Osteoblast (primary cell): ENCODE measurements around the gene STARD10. TPM values are rescaled to one million over a fixed set of nuclear protein-coding genes. Genes with fewer than 3 reads are reported as not detected.

Experiments
- DNase-seq: peaks from one replicate; pipeline ENCODE4 v3.0.0; 2011; ENCODE audit warnings: low spot score, mixed read lengths; ENCODE audit not compliant: insufficient read length; ENCODE audit errors: missing footprints
- H2AFZ ChIP-seq: 2 replicates; pipeline ENCODE4 v1.6.0; 2011; ENCODE audit warnings: mild to moderate bottlenecking, low read length
- H3K27ac ChIP-seq: 2 replicates; pipeline ENCODE4 v1.5.1; 2011; ENCODE audit warnings: mild to moderate bottlenecking, low read depth, low read length, moderate library complexity
- H3K27me3 ChIP-seq: 2 replicates; pipeline ENCODE4 v1.6.0; 2012; ENCODE audit warnings: mild to moderate bottlenecking, control low read depth, inconsistent platforms, low read length, moderate library complexity; ENCODE audit not compliant: insufficient read depth
- H3K36me3 ChIP-seq: 2 replicates; pipeline ENCODE4 v1.5.1; 2011; ENCODE audit warnings: mild to moderate bottlenecking, low read length, control low read depth, moderate library complexity; ENCODE audit not compliant: insufficient read depth
- H3K4me1 ChIP-seq: 2 replicates; pipeline ENCODE4 v1.5.1; 2011; ENCODE audit warnings: mild to moderate bottlenecking, low read length, control low read depth, moderate library complexity; ENCODE audit not compliant: insufficient read depth
- H3K4me2 ChIP-seq: 2 replicates; pipeline ENCODE4 v1.6.0; 2011; ENCODE audit warnings: mild to moderate bottlenecking, low read length; ENCODE audit not compliant: insufficient read depth
- H3K4me3 ChIP-seq: fragments of 200-600 bp; sonication (generic); 3 replicates; pipeline ENCODE4 v1.5.1; 2012; ENCODE audit warnings: mild to moderate bottlenecking, low read length, inconsistent platforms; ENCODE audit not compliant: insufficient read depth
- H3K79me2 ChIP-seq: 2 replicates; pipeline ENCODE4 v1.6.0; 2012; ENCODE audit warnings: mild to moderate bottlenecking, low read length, control low read depth, inconsistent platforms; ENCODE audit not compliant: insufficient read depth
- H3K9me3 ChIP-seq: 2 replicates; pipeline ENCODE4 v1.5.1; 2011; ENCODE audit warnings: low read depth, low read length, control low read depth
- H4K20me1 ChIP-seq: 2 replicates; pipeline ENCODE4 v1.6.0; 2012; ENCODE audit warnings: mild to moderate bottlenecking, low read length, control low read depth; ENCODE audit not compliant: insufficient read depth
- total RNA-seq: library from RNA; depleted of rRNA; stranded (reverse); fragments of >200 nt; gene quantifications from 2 replicates; pipeline ENCODE4 v1.2.3, GENCODE V29; 2012
- TF ChIP-seq, protein P1 (sequence below): IDR thresholded peaks from 2 replicates; pipeline ENCODE4 v1.5.1; 2011; ENCODE audit warnings: mild to moderate bottlenecking, low read depth, low read length, moderate library complexity; ENCODE audit errors: extremely low read depth

The STARD10 gene
- total RNA-seq, 1 donor = 25.7 TPM

DNA sequence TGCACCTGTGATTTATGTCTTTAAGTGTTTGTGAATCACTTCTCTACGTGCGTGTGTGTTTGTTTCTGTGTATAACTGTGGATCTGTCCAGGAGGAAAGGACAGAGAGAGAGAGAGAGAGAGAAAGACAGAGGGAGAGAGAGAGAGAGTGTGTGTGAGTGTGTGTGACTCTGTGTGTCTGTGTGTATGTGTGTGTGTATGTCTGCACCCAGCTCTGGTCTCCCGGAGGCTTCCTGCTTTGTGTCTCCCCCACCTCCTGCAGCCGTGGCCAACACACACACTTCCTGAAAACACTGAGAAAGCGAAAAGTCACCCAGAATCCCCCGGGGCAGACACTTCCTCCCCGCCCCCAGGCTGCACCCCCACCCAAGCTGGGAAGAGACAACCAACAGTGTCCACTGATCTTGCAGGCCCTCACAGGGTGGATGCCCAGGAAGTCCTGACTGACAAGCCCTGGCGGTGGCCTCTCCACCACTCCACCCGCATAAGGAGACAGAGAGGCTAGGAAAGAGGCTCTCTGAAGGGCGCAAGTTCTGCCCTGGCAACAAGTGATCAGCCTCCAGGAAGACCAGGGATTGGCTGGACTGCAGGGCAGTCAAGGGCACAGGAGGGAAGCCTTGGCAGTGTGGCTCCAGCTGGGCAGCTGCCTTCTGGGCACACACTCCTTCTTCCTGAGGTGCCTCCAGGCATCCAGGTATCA lies 71.6 kb downstream of the STARD10 start:
- TF ChIP-seq, protein P1, sequence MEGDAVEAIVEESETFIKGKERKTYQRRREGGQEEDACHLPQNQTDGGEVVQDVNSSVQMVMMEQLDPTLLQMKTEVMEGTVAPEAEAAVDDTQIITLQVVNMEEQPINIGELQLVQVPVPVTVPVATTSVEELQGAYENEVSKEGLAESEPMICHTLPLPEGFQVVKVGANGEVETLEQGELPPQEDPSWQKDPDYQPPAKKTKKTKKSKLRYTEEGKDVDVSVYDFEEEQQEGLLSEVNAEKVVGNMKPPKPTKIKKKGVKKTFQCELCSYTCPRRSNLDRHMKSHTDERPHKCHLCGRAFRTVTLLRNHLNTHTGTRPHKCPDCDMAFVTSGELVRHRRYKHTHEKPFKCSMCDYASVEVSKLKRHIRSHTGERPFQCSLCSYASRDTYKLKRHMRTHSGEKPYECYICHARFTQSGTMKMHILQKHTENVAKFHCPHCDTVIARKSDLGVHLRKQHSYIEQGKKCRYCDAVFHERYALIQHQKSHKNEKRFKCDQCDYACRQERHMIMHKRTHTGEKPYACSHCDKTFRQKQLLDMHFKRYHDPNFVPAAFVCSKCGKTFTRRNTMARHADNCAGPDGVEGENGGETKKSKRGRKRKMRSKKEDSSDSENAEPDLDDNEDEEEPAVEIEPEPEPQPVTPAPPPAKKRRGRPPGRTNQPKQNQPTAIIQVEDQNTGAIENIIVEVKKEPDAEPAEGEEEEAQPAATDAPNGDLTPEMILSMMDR = no peak
- Histone ChIP-seq H2AFZ (peak overlapping the region; percentile 95), H3K27me3 (no peaks in the 10 kb centered on the region), H3K36me3 (peaks cover 8% of the 10 kb centered on the region), H3K9me3 (no peaks in the 10 kb centered on the region), H3K79me2 (peaks cover 86% of the 10 kb centered on the region), H3K4me2 (peak overlapping the region; percentile 100), H4K20me1 (peaks cover 39% of the 10 kb centered on the region), H3K4me3 (peak overlapping the region; percentile 85), H3K27ac (peak overlapping the region; percentile 78), H3K4me1 (peaks cover 39% of the 10 kb centered on the region)
- peak; percentile 99 for DNase-seq

DNA sequence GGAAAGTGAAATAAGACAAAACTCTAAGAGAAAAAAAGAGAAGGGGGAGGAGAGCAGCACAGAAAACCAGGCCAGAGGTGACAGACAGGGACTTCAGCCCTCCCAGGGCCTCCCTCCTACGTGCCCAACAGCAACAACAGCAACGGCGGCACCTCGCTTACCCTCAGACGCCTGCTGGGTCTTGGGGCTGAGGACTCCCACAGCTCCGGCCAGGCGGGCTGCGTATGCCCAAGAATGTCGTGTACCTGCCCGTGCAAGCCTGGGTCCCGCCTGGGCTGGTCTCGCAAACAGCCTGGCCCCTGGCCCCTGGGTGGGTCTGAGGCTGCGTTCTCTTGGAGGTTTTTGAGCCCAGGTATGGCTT lies 72.2 kb downstream of the STARD10 start:
- peak; percentile 83 for DNase-seq
- peaks cover 45% of the 10 kb centered on the region for H4K20me1 ChIP-seq
- no peaks in the 10 kb centered on the region for H3K9me3 ChIP-seq
- no peaks in the 10 kb centered on the region for H3K27me3 ChIP-seq
- H3K79me2 ChIP-seq = peaks cover 88% of the 10 kb centered on the region
- H3K4me3 ChIP-seq = peak overlapping the region; percentile 85
- peak overlapping the region; percentile 78 for H3K27ac ChIP-seq
- peak overlapping the region; percentile 95 for H2AFZ ChIP-seq
- peak overlapping the region; percentile 100 for H3K4me2 ChIP-seq
- H3K36me3 ChIP-seq = peaks cover 9% of the 10 kb centered on the region
- TF ChIP-seq, protein P1 = no peak
- peaks cover 39% of the 10 kb centered on the region for H3K4me1 ChIP-seq

GRCh38 chr11:72721276-72721675 lies 72.6 kb downstream of the STARD10 start:
- Histone ChIP-seq H3K79me2 (peaks cover 92% of the 10 kb centered on the region), H3K27me3 (no peaks in the 10 kb centered on the region), H3K4me3 (peak overlapping the region; percentile 85), H3K9me3 (no peaks in the 10 kb centered on the region), H3K4me2 (peak overlapping the region; percentile 100), H3K4me1 (peaks cover 39% of the 10 kb centered on the region), H3K36me3 (peaks cover 13% of the 10 kb centered on the region), H4K20me1 (peaks cover 49% of the 10 kb centered on the region), H2AFZ (peak overlapping the region; percentile 95), H3K27ac (peak overlapping the region; percentile 78)
- TF ChIP-seq, protein P1 = no peak
- DNase-seq = peak; percentile 77

DNA sequence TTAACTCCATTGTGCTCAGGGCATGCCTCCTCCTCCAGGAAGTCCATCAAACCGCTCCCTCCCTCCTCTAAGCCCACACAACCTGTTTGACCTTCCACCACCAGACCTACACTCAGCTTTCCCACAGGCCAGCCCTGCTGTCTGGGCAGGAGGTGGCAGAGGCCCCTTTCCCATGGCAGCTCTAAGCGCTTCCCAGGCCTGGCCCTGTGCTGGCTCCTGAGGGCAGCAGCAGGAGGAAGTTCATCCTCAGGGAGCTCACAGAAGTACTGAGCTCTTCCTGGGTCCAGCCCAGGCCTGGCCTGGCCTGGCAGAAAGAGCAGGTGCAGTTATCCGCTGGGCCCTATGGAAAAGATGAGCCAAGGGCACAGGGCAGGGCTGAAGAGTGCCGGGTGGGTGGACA lies 73.1 kb downstream of the STARD10 start:
- H4K20me1 ChIP-seq = peaks cover 51% of the 10 kb centered on the region
- H3K27ac ChIP-seq = peak overlapping the region; percentile 78
- H2AFZ ChIP-seq = no peak overlapping the region
- H3K79me2 ChIP-seq = peaks cover 94% of the 10 kb centered on the region
- peak overlapping the region; percentile 100 for H3K4me2 ChIP-seq
- no peak for DNase-seq
- H3K4me3 ChIP-seq = peak overlapping the region; percentile 85
- peaks cover 13% of the 10 kb centered on the region for H3K36me3 ChIP-seq
- no peaks in the 10 kb centered on the region for H3K27me3 ChIP-seq
- peaks cover 39% of the 10 kb centered on the region for H3K4me1 ChIP-seq
- TF ChIP-seq, protein P1 = no peak
- no peaks in the 10 kb centered on the region for H3K9me3 ChIP-seq
